Neural cell (in vitro differentiated cells): ENCODE measurements around the gene GABRB1. TPM values are rescaled to one million over a fixed set of nuclear protein-coding genes. Genes with fewer than 3 reads are reported as not detected.

ENCODE experiments used
- H2AFZ ChIP-seq: fragments of 200-600, 300-800 bp; sonication (generic), shearing (Covaris generic); 2 replicates; pipeline ENCODE4 v1.6.0; 2014; ENCODE audit warnings: low read depth, mild to moderate bottlenecking, antibody characterized with exemption, low read length, moderate library complexity
- H3F3A ChIP-seq: fragments of 200-600 bp; shearing (Covaris generic); 2 replicates; pipeline ENCODE4 v1.6.1; 2016; ENCODE audit warnings: mild to moderate bottlenecking, moderate library complexity, mixed read lengths, antibody characterized with exemption, low read length; ENCODE audit not compliant: insufficient read depth, poor library complexity, severe bottlenecking
- H3K27ac ChIP-seq: fragments of 200-600, 300-800 bp; sonication (generic), shearing (Covaris generic); 2 replicates; pipeline ENCODE4 v1.5.1; 2014; ENCODE audit warnings: mild to moderate bottlenecking, low read length, moderate library complexity
- H3K27me3 ChIP-seq: fragments of 300-800, 200-600 bp; sonication (generic), shearing (Covaris generic); 2 replicates; pipeline ENCODE4 v1.6.0; 2014; ENCODE audit warnings: mild to moderate bottlenecking, low read depth, low read length, moderate library complexity; ENCODE audit not compliant: insufficient read depth
- H3K36me3 ChIP-seq: fragments of 300-800, 200-600 bp; sonication (generic), shearing (Covaris generic); 2 replicates; pipeline ENCODE4 v1.5.1; 2014; ENCODE audit warnings: mild to moderate bottlenecking, antibody characterized with exemption, low read length, moderate library complexity; ENCODE audit not compliant: insufficient read depth
- H3K4me2 ChIP-seq: fragments of 300-800, 200-600 bp; sonication (generic), shearing (Covaris generic); 2 replicates; pipeline ENCODE4 v1.6.0; 2014; ENCODE audit warnings: mild to moderate bottlenecking, low read length
- H3K4me3 ChIP-seq: fragments of 300-800, 200-600 bp; sonication (generic), shearing (Covaris generic); 2 replicates; pipeline ENCODE4 v1.5.1; 2014; ENCODE audit warnings: mild to moderate bottlenecking, low read length, moderate library complexity
- H3K79me2 ChIP-seq: fragments of 200-600 bp; shearing (Covaris generic); replicated peaks from 2 replicates; pipeline ENCODE4 v1.6.0; 2014; ENCODE audit warnings: mild to moderate bottlenecking, low read length, moderate library complexity; ENCODE audit not compliant: insufficient read depth
- H3K9ac ChIP-seq: fragments of 300-800, 200-600 bp; sonication (generic), shearing (Covaris generic); 2 replicates; pipeline ENCODE4 v1.6.1; 2016; ENCODE audit warnings: mild to moderate bottlenecking, low read length, mixed read lengths
- H3K9me2 ChIP-seq: fragments of 200-600 bp; shearing (Covaris generic); 2 replicates; pipeline ENCODE4 v1.6.1; 2016; ENCODE audit warnings: mild to moderate bottlenecking, low read length, mixed read lengths; ENCODE audit not compliant: insufficient read depth
- H3K9me3 ChIP-seq: fragments of 200-600, 300-800 bp; sonication (generic), shearing (Covaris generic); 2 replicates; pipeline ENCODE4 v1.6.1; 2016; ENCODE audit warnings: mild to moderate bottlenecking, mixed run types, low read length, moderate library complexity, mixed read lengths
- H4K20me1 ChIP-seq: fragments of 200-600 bp; shearing (Covaris generic); 2 replicates; pipeline ENCODE4 v1.6.1; 2016; ENCODE audit warnings: mild to moderate bottlenecking, mixed run types; ENCODE audit not compliant: insufficient read depth
- CTCF ChIP-seq: fragments of 450-650 bp; IDR thresholded peaks from 2 replicates; pipeline ENCODE4 v1.5.1; 2014; ENCODE audit warnings: antibody characterized with exemption, mild to moderate bottlenecking, moderate library complexity; ENCODE audit not compliant: poor library complexity, severe bottlenecking
- EP300 ChIP-seq: fragments of 450-650 bp; conservative IDR thresholded peaks from 2 replicates; pipeline ENCODE4 v1.6.1; 2014; ENCODE audit warnings: antibody characterized with exemption, mild to moderate bottlenecking, moderate library complexity; ENCODE audit not compliant: poor library complexity, severe bottlenecking
- EZH2 ChIP-seq: fragments of 200-600, 300-800 bp; shearing (Covaris generic), sonication (generic); IDR thresholded peaks from 2 replicates; pipeline ENCODE4 v1.6.1; 2014; ENCODE audit warnings: antibody characterized with exemption, low read length, borderline replicate concordance, mild to moderate bottlenecking; ENCODE audit not compliant: insufficient read depth, poor library complexity, severe bottlenecking
- MXI1 ChIP-seq: fragments of 450-650 bp; conservative IDR thresholded peaks from 2 replicates; pipeline ENCODE4 v1.6.1; 2014; ENCODE audit warnings: antibody characterized with exemption, mild to moderate bottlenecking; ENCODE audit not compliant: poor library complexity, severe bottlenecking
- POLR2AphosphoS5 ChIP-seq: IDR thresholded peaks from 2 replicates; pipeline ENCODE4 v1.6.1; 2012
- RAD21 ChIP-seq: fragments of 450-650 bp; conservative IDR thresholded peaks from 2 replicates; pipeline ENCODE4 v1.6.1; 2014; ENCODE audit warnings: antibody characterized with exemption, mild to moderate bottlenecking, moderate library complexity
- REST ChIP-seq: IDR thresholded peaks from 2 replicates; pipeline ENCODE4 v1.6.1; 2012; ENCODE audit warnings: borderline replicate concordance
- SMC3 ChIP-seq: fragments of 450-650 bp; conservative IDR thresholded peaks from 2 replicates; pipeline ENCODE4 v1.6.1; 2014; ENCODE audit warnings: antibody characterized with exemption, mild to moderate bottlenecking, moderate library complexity; ENCODE audit not compliant: poor library complexity
- TAF1 ChIP-seq: IDR thresholded peaks from 2 replicates; pipeline ENCODE4 v1.6.1; 2012; ENCODE audit warnings: low read depth
- polyA plus RNA-seq: library from polyadenylated mRNA; depleted of rRNA; stranded (reverse); fragments of >200 nt; gene quantifications from 2 replicates; pipeline ENCODE4 v1.2.3, GENCODE V29; 2014

The GABRB1 gene
- polyA plus RNA-seq, 1 donor from 2014 or later: 1.0 TPM

- H3K9me3 ChIP-seq: no peaks in the 10 kb centered on the region
- no peaks in the 10 kb centered on the region for H3F3A ChIP-seq
- no peaks in the 10 kb centered on the region for H3K9me2 ChIP-seq
- TF ChIP-seq TAF1: no peak
- no peak for TF ChIP-seq MXI1
- TF ChIP-seq CTCF: no peak
- TF ChIP-seq REST: no peak
- TF ChIP-seq EZH2: no peak
- TF ChIP-seq RAD21: no peak
- TF ChIP-seq EP300: no peak
- no peak for TF ChIP-seq SMC3
- TF ChIP-seq POLR2AphosphoS5: no peak
- no peaks in the 10 kb centered on the region for H3K36me3 ChIP-seq
- H3K27me3 ChIP-seq: no peaks in the 10 kb centered on the region
- H3K4me2 ChIP-seq: no peak overlapping the region
- H3K9ac ChIP-seq: no peak overlapping the region
- no peak overlapping the region for H2AFZ ChIP-seq
- H3K27ac ChIP-seq: no peak overlapping the region
- no peaks in the 10 kb centered on the region for H3K79me2 ChIP-seq
- H4K20me1 ChIP-seq: no peaks in the 10 kb centered on the region
- H3K4me3 ChIP-seq: no peak overlapping the region
Observed at GRCh38 chr4:47386561-47387235, 355.3 kb downstream of the GABRB1 start.

- Histone ChIP-seq H2AFZ (no peak overlapping the region), H3K27ac (peak overlapping the region; percentile 37), H3K9me2 (no peaks in the 10 kb centered on the region), H4K20me1 (no peaks in the 10 kb centered on the region), H3K9me3 (no peaks in the 10 kb centered on the region), H3K4me2 (no peak overlapping the region), H3K79me2 (no peaks in the 10 kb centered on the region), H3K27me3 (no peaks in the 10 kb centered on the region), H3K9ac (no peak overlapping the region), H3F3A (no peaks in the 10 kb centered on the region), H3K36me3 (no peaks in the 10 kb centered on the region), H3K4me3 (no peak overlapping the region)
- TF ChIP-seq EP300 (peak; percentile 64), POLR2AphosphoS5 (no peak), REST (no peak), MXI1 (no peak), TAF1 (no peak), CTCF (no peak), EZH2 (no peak), RAD21 (no peak)
Observed at GRCh38 chr4:47390428-47391125, 359.2 kb downstream of the GABRB1 start.
